Measurements from ENCODE around the gene LRRC9.

GRCh38 chr14:60097974-60098373 is 178.0 kb downstream of the LRRC9 start:
- TF ChIP-seq CEBPB (IDR thresholded peaks at IDR 0.05; ENCODE audit: borderline replicate concordance in 1 of 2, low read depth in 2 of 2, low read length in 2 of 2) (no peak), CBFB (IDR thresholded peaks at IDR 0.05; ENCODE audit: low read depth) (no peak), CTCF (IDR thresholded peaks at IDR 0.05 in 2 of 3, conservative IDR thresholded peaks at IDR 0.05 in 1 of 3; ENCODE audit: control insufficient read depth in 2 of 3, extremely low read depth in 1 of 3, insufficient read depth in 1 of 3, low read depth in 3 of 3, low read length in 3 of 3) (no peak), JUNB (IDR thresholded peaks at IDR 0.05) (no peak), SMC3 (IDR thresholded peaks at IDR 0.05; ENCODE audit: borderline replicate concordance, low read length) (no peak), POLR2AphosphoS5 (IDR thresholded peaks at IDR 0.05; ENCODE audit: low read length) (no peak), PAX8 (IDR thresholded peaks at IDR 0.05) (no peak), POLR2A (IDR thresholded peaks at IDR 0.05; ENCODE audit: low read depth, low read length) (no peak), RAD21 (IDR thresholded peaks at IDR 0.05; ENCODE audit: insufficient read depth, low read depth, low read length) (no peak), NRF1 (conservative IDR thresholded peaks at IDR 0.05; ENCODE audit: low read depth, low read length) (no peak)
